GM12874 (cell line): Measurements from ENCODE around the gene ZNF100.

Experiments used
- CTCF ChIP-seq: IDR thresholded peaks from 2 replicates; pipeline ENCODE4 v1.5.1; 2011; ENCODE audit warnings: low read depth, mild to moderate bottlenecking, control low read depth, low read length, moderate library complexity; ENCODE audit not compliant: insufficient read depth

The ZNF100 gene

GRCh38 chr19:21705393-21705792, 62.0 kb downstream of the ZNF100 start:
- no peak for TF ChIP-seq CTCF

- no peak for TF ChIP-seq CTCF
Measured at GRCh38 chr19:21704320-21704719, 63.1 kb downstream of the ZNF100 start.

GRCh38 chr19:21699197-21699596, 68.2 kb downstream of the ZNF100 start:
- no peak for TF ChIP-seq CTCF

DNA sequence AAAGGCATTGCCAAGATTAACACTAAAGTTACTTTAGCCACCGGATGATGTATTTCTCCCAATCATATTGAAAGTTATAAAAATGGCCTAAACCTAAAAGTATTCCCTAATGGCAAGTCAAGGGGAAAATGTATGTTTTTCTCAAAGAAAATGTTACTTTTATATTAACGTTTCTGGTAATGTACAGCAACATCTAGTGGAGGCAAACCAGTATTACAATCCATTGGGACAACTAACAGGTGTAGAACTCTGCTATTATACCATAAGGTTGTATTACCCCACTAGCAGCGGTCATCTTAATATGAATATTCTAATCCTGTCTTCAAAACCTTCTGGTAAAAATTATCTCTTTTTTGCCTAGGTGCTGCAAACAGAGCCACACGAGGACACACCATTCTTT, 69.2 kb downstream of the ZNF100 start:
- TF ChIP-seq CTCF = peak; percentile 5; the same call in 1 of the 2 replicates

GRCh38 chr19:21697698-21698097, 69.7 kb downstream of the ZNF100 start:
- no peak for TF ChIP-seq CTCF

DNA sequence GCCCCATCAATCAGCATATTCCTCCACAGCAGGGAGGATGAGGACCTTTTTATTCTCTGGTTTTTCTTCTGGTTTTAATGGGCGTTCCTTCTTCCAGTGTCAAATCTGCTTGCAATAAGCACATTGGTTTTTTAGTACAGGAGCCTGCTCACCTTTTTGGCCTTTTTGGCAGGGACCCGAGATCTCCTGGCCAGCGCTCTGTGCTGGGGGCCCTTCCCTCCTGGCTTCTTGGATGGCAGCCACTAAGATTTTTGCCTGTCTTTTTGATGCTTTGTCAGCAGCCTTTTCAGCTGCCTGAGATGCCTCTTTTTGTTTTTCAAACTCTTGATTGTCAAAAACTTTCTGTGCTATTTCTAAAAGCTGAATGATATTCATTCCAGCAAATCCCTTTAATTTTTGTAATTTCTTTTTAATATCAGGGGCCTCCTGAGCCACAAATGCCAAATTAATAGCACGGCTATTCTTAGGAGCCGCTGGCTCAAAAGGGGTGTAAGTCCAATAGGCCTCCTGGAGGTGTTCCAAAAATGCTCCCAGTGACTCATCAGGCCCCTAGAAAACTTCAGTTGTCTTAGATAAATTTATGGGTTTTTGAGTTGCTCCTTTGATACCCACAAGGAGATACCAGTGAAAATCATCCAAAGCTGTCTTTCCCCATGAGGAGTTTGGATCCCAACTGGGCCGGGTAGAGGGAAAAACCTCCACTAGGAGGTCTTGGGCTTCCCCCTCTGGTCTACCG, 73.0 kb downstream of the ZNF100 start:
- no peak for TF ChIP-seq CTCF

DNA sequence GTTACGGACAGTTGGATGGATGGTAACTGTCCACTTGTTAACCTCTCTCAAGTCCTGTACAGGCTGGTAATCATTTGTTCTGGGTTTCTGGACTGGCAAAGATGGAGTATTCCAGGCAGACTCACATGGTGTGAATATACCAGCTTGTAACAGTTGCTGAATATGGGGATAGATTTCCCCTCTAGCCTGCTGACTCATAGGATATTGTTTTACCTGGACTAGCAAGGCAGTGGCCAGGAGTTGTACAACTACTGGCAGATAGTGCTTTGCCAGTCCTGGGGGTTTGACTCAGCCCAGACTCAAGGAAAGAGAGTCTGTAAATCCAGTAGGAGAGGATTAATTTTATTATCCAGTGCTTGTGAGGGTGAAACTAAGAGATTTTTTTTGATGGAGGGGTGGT, 74.0 kb downstream of the ZNF100 start:
- TF ChIP-seq CTCF = no peak

DNA sequence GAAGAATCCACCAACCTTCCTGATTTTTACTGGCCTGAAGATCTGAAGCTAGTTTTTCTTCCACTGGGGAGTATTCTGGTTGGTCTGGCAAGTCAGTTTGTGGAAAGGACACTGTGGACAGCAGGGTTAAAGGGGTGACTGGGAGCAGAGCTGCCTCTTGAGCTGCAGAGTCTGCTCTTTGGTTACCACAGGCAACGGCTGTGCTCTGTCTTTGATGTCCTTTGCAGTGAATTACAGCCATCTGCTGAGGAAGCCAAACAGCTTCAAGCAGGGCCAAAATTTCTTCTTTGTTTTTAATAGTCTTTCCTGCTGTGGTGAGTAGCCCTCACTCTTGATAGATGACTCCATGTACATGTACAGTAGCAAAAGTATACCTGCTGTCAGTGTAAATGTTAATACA, 75.7 kb downstream of the ZNF100 start:
- TF ChIP-seq CTCF = no peak
